Measurements from ENCODE around the gene CRLF2.
A peak's percentile ranks its signal among the peaks of the same experiment; 100 is the strongest.
"Not testable (repeated sequence)": the region's sequence is repeated elsewhere in the genome, so short reads cannot be mapped to it uniquely, and the experiment has no call there.

The CRLF2 gene

DNA sequence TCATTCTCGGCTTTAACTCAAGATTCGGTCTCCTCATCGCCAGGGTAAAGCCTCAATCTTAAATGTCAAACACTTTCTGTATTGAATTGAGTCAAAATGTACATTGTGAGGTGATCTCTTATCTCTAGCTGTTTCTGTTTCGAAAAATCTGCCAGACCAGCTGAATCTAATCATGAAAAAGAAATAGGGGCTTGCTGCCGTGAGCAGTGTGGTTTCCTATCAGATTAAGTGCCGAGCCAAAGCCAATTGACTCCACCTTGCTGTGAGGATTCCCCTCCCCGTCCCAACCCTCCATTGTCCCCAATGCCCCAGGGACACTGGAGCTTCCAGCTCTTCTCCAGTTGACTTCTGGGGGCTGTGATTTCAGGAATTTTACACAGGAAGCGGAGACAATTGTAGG is 12.5 kb upstream of the CRLF2 start:
- peaks cover 22% of the 10 kb centered on the region for H3K9me3 Mint-ChIP-seq
- no peak for ATAC-seq
- H3K36me3 Mint-ChIP-seq: no peaks in the 10 kb centered on the region
- H3K27me3 Mint-ChIP-seq: no peaks in the 10 kb centered on the region
- H3K27ac Mint-ChIP-seq: no peak overlapping the region
- H3K4me3 Mint-ChIP-seq: no peak overlapping the region
- H3K4me1 Mint-ChIP-seq: no peaks in the 10 kb centered on the region

GRCh38 chrX:1223242-1223600 is 10.8 kb upstream of the CRLF2 start:
- Mint-ChIP-seq H3K4me1 (no peaks in the 10 kb centered on the region), H3K4me3 (no peak overlapping the region), H3K27me3 (no peaks in the 10 kb centered on the region), H3K27ac (no peak overlapping the region), H3K9me3 (peaks cover 22% of the 10 kb centered on the region), H3K36me3 (no peaks in the 10 kb centered on the region)
- ATAC-seq: no peak

DNA sequence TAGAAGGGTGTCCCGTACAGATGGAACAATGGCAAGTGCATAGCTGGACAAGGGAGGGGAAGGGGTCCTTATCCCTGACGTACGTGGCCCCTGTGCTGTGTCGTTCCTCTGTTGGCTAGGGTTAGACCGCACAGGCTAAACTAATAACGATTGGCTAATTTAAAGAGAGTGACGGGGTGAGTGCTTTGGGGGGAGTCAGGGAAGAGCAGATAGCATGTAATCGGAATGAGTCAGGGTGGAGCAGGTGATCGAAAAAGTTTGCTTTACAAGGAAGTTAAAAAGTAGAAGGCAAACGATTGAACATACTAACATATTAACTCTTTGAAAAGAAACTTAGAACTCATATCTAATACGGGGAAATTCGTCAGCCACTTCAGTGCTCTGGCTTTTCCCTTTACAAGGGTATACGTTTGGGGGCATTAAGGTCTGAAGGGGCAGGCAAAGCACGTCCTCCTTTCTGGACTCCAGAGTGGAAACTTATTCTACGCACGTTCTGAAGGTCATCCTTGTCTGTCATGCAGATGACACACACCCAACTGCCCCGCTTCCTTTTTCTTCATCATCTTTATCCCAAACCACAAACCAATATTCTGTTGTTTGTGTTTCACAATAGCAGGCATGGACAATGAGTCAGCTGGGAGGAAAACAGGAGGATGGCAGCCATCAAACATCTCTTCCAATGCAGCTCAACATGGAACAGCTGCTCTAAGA is 10.2 kb upstream of the CRLF2 start:
- no peaks in the 10 kb centered on the region for H3K36me3 Mint-ChIP-seq
- H3K27me3 Mint-ChIP-seq: no peaks in the 10 kb centered on the region
- peaks cover 22% of the 10 kb centered on the region for H3K9me3 Mint-ChIP-seq
- no peak overlapping the region for H3K4me3 Mint-ChIP-seq
- H3K27ac Mint-ChIP-seq: no peak overlapping the region
- H3K4me1 Mint-ChIP-seq: no peaks in the 10 kb centered on the region
- ATAC-seq: no peak

- no peak for ATAC-seq
- no peaks in the 10 kb centered on the region for H3K27me3 Mint-ChIP-seq
- H3K27ac Mint-ChIP-seq: no peak overlapping the region
- H3K4me3 Mint-ChIP-seq: no peak overlapping the region
- H3K9me3 Mint-ChIP-seq: peaks cover 11% of the 10 kb centered on the region
- H3K4me1 Mint-ChIP-seq: no peaks in the 10 kb centered on the region
- no peaks in the 10 kb centered on the region for H3K36me3 Mint-ChIP-seq
Measured at GRCh38 chrX:1221296-1221845, 8.9 kb upstream of the CRLF2 start.

GRCh38 chrX:1218286-1218685 is 5.8 kb upstream of the CRLF2 start:
- no peak overlapping the region for H3K27ac Mint-ChIP-seq
- no peak for ATAC-seq
- H3K4me3 Mint-ChIP-seq: no peak overlapping the region
- peaks cover 6% of the 10 kb centered on the region for H3K9me3 Mint-ChIP-seq
- H3K4me1 Mint-ChIP-seq: peaks cover 5% of the 10 kb centered on the region
- no peaks in the 10 kb centered on the region for H3K36me3 Mint-ChIP-seq
- no peaks in the 10 kb centered on the region for H3K27me3 Mint-ChIP-seq

DNA sequence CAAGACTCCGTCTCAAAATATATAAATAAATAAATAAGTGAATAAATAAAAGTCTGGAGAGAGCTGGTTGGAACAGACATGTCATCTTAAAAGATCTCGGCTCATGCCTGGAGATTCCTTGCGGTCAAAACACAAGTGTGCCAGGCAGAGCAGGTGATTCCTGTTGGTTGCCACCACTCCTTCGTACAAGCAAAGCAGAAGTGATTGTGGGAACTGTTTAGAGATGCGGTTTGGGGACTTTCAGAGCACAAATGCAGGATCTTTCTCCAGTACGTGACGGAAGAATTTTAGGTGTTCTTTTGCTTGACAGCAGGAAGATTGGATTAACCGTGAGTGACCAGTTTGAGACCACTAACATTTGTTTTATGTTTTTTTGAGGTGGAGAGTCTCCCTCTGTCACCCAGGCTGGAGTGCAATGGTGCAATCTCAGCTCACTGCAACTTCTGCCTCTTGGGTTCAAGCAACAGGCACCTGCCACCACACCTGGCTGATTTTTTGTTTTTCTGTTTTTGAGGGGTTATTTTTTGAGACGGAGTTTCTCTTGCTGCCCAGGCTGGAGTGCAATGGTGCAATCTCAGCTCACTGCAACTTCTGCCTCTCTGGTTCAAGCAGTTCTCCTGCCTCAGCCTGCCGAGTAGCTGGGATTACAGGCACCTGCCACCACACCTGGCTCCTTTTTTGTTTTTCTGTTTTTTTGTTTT is 2.8 kb upstream of the CRLF2 start:
- no peak overlapping the region for H3K4me3 Mint-ChIP-seq
- peaks cover 18% of the 10 kb centered on the region for H3K27me3 Mint-ChIP-seq
- peaks cover 11% of the 10 kb centered on the region for H3K9me3 Mint-ChIP-seq
- H3K36me3 Mint-ChIP-seq: no peaks in the 10 kb centered on the region
- ATAC-seq: peak; percentile 43
- H3K27ac Mint-ChIP-seq: no peak overlapping the region
- peaks cover 16% of the 10 kb centered on the region for H3K4me1 Mint-ChIP-seq

DNA sequence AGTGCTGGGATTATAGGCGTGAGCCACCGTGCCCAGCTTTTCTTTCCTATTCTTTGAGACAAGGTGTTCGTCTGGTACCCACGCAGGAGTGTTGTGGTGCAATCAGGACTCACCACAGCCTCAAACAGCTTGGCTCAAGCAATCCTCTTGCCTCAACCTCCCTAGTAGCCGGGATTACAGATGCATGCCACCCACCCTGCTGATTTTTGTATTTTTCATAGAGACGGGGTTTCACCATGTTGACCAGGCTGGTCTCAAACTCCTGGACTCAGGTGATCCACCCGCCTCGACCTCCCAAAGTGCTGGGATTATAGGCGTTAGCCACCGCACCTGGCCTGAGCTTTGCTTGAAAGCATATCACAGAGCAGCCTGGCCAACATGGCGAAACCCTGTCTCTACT is 1.5 kb upstream of the CRLF2 start:
- H3K9me3 Mint-ChIP-seq: peaks cover 11% of the 10 kb centered on the region
- no peak for ATAC-seq
- H3K4me1 Mint-ChIP-seq: peaks cover 16% of the 10 kb centered on the region
- H3K27ac Mint-ChIP-seq: no peak overlapping the region
- H3K36me3 Mint-ChIP-seq: no peaks in the 10 kb centered on the region
- no peak overlapping the region for H3K4me3 Mint-ChIP-seq
- peaks cover 29% of the 10 kb centered on the region for H3K27me3 Mint-ChIP-seq

DNA sequence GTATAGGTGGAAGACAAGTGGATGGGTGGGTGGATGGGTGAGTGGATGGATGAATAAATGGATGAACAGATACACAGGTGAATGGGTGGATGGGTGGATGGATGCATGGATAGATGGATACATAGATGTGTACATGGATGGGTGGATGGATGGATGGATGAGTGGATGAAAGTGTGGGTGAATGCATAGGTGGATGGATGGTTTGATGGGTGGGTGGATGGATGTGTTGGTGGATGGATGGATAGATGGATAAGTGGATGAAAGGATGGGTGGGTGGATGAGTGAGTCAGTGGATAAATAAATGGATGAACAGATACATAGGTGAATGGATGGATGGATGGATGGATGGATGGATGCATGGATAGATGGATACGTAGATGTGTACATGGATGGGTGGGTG is 1.6 kb downstream of the CRLF2 start:
- Mint-ChIP-seq H3K36me3 (no peaks in the 10 kb centered on the region), H3K27ac (no peak overlapping the region), H3K9me3 (peaks cover 11% of the 10 kb centered on the region), H3K4me1 (peaks cover 27% of the 10 kb centered on the region), H3K4me3 (no peak overlapping the region), H3K27me3 (peaks cover 41% of the 10 kb centered on the region)
- no peak for ATAC-seq

GRCh38 chrX:1207496-1208025 is 4.9 kb downstream of the CRLF2 start:
- no peak overlapping the region for H3K4me3 Mint-ChIP-seq
- no peaks in the 10 kb centered on the region for H3K36me3 Mint-ChIP-seq
- H3K4me1 Mint-ChIP-seq: peaks cover 21% of the 10 kb centered on the region
- H3K9me3 Mint-ChIP-seq: peaks cover 11% of the 10 kb centered on the region
- H3K27me3 Mint-ChIP-seq: peaks cover 41% of the 10 kb centered on the region
- peak overlapping the region; percentile 17 for H3K27ac Mint-ChIP-seq
- ATAC-seq: no peak

DNA sequence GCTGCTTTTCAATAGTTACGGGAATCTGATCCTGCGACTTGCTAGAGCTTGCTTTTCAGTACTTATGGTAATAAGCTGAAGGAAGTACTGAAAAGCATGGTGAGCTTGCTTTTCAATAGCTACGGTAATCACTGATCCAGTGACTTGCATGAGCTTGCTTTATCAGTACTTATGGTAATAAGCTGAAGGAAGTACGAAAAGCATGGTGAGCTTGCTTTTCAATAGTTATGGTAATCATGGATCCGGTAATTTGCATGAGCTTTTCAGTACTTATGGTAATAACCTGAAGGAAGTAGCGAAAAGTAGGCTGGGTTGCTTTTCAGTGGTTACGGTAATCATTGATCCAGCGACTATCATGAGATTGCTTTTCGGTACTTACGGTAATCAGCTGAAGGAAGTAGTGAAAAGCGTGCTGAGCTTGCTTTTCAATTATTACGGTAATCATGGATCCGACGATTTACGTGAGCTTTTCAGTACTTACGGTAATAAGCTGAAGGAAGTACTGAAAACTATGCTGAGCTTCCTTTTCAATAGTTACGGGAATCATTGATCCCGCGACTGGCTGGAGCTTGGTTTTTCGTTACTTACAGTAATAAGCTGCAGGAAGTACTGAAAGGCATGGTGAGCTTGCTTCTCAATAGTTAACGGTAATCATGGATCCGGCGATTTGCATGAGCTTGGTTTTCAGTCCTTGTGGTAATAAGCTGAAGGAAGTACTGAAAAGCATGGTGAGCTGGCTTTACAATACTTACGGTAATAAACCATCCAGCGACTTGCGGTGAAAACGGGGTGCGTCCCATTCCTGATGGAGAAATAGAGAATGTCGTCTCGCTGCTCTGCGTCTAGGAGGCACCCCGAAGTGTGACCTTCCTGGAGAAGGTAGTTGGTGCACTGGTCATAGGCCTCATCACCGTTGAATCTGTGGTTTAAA is 6.5 kb downstream of the CRLF2 start:
- peaks cover 29% of the 10 kb centered on the region for H3K27me3 Mint-ChIP-seq
- H3K9me3 Mint-ChIP-seq: peaks cover 5% of the 10 kb centered on the region
- peaks cover 11% of the 10 kb centered on the region for H3K4me1 Mint-ChIP-seq
- H3K4me3 Mint-ChIP-seq: peak overlapping the region; percentile 27
- no peaks in the 10 kb centered on the region for H3K36me3 Mint-ChIP-seq
- ATAC-seq: no peak
- no peak overlapping the region for H3K27ac Mint-ChIP-seq

GRCh38 chrX:1202251-1202650 is 10.2 kb downstream of the CRLF2 start:
- no peaks in the 10 kb centered on the region for H3K9me3 Mint-ChIP-seq
- no peak for ATAC-seq
- H3K36me3 Mint-ChIP-seq: no peaks in the 10 kb centered on the region
- H3K4me3 Mint-ChIP-seq: no peak overlapping the region
- H3K27ac Mint-ChIP-seq: no peak overlapping the region
- no peaks in the 10 kb centered on the region for H3K4me1 Mint-ChIP-seq
- no peaks in the 10 kb centered on the region for H3K27me3 Mint-ChIP-seq

DNA sequence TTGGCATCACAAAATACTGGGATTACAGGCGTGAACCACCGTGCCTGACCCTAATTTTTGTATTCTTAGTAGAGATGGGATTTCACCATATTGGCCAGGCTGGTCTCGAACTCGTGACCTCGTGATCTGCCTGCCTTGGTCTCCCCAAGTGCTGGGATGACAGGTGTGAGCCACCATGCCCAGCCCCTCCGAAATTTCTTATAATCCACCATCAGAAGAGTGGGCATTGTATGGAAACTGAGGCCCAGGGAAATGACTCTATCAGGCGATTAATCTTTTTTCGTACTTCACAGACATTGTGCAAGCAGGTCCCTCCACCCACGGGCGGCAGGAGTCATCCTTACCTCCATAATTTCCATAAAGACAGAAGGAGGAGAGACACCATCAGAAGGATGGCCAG is 16.0 kb downstream of the CRLF2 start:
- Mint-ChIP-seq H3K27ac (no peak overlapping the region), H3K9me3 (no peaks in the 10 kb centered on the region), H3K27me3 (peaks cover 10% of the 10 kb centered on the region), H3K36me3 (no peaks in the 10 kb centered on the region), H3K4me1 (no peaks in the 10 kb centered on the region), H3K4me3 (no peak overlapping the region)
- ATAC-seq: no peak

- peaks cover 10% of the 10 kb centered on the region for H3K27me3 Mint-ChIP-seq
- not testable (repeated sequence) for H3K9me3 Mint-ChIP-seq, H3K4me3 Mint-ChIP-seq, ATAC-seq, H3K4me1 Mint-ChIP-seq, H3K36me3 Mint-ChIP-seq, H3K27ac Mint-ChIP-seq
Measured at GRCh38 chrX:1192196-1192595, 20.3 kb downstream of the CRLF2 start.

GRCh38 chrX:1190596-1191145 is 21.8 kb downstream of the CRLF2 start:
- H3K27me3 Mint-ChIP-seq: peaks cover 10% of the 10 kb centered on the region
- no peaks in the 10 kb centered on the region for H3K4me1 Mint-ChIP-seq
- ATAC-seq: no peak
- no peak overlapping the region for H3K27ac Mint-ChIP-seq
- no peaks in the 10 kb centered on the region for H3K9me3 Mint-ChIP-seq
- H3K4me3 Mint-ChIP-seq: no peak overlapping the region
- no peaks in the 10 kb centered on the region for H3K36me3 Mint-ChIP-seq

GRCh38 chrX:1185561-1185960 is 26.9 kb downstream of the CRLF2 start:
- Mint-ChIP-seq H3K4me3 (no peak overlapping the region), H3K27ac (no peak overlapping the region), H3K36me3 (no peaks in the 10 kb centered on the region), H3K27me3 (no peaks in the 10 kb centered on the region), H3K4me1 (no peaks in the 10 kb centered on the region), H3K9me3 (no peaks in the 10 kb centered on the region)
- ATAC-seq: no peak
